ENCODE results near the gene ALPK3.
"Not testable (repeated sequence)": the region's sequence is repeated elsewhere in the genome, so short reads cannot be mapped to it uniquely, and the experiment has no call there.

Gene ALPK3

DNA sequence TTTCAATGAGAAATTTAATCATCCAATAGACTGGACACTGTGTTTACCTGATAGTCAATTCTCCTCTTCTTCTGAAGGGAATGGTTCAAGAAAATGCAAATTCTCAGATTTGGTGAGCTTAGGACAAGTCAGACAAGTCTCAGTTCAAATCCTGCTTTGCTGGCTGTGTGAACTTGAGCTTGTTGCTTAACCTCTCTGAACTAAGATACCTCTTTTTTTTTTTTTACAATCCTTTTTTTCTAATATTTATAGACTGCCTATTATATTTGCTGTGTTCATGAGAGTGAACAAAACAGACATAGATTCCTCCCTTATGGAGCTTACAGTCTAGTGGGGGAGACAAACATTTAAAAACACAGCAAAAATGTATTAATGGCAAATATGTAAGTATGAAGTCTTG lies 59.1 kb downstream of the ALPK3 start:
- no peak for DNase-seq

DNA sequence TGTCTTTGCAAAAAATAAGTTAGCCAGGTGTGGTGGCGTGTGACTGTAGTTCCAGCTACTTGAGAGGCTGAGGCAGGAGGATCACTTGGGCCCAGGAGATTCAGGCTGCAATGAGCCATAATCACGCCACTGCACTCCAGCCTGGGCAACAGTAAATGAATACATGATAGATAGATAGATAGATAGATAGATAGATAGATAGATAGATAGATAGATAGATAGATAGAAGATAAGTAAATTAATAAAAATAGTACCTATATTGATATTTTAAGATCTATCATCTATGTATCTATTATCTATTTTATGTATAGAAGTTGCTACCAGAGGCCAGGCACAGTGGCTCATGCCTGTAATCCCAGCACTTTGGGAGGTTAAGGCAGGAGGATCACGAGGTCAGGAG lies 60.5 kb downstream of the ALPK3 start:
- not testable (repeated sequence) for DNase-seq

DNA sequence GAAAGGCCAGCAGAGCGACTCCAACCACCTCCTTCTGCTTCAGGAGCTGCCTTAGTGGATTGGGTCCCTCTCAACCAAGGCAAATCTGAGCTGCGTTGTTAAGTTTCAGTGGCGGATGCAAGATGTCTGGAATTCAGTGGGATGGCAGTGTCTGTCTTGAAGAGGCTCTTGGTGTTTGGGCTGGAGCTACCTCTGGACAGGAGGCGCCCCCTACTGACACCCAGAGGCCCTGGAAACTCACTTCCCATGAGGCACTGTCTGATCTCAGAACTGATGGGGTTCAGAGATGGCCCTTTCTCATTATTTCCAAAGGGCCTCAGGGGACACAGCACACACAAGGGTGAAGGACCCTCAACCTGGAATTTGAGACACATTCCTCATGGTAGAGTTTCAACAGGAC lies 61.3 kb downstream of the ALPK3 start:
- DNase-seq, result peak; percentile 43 to 60

DNA sequence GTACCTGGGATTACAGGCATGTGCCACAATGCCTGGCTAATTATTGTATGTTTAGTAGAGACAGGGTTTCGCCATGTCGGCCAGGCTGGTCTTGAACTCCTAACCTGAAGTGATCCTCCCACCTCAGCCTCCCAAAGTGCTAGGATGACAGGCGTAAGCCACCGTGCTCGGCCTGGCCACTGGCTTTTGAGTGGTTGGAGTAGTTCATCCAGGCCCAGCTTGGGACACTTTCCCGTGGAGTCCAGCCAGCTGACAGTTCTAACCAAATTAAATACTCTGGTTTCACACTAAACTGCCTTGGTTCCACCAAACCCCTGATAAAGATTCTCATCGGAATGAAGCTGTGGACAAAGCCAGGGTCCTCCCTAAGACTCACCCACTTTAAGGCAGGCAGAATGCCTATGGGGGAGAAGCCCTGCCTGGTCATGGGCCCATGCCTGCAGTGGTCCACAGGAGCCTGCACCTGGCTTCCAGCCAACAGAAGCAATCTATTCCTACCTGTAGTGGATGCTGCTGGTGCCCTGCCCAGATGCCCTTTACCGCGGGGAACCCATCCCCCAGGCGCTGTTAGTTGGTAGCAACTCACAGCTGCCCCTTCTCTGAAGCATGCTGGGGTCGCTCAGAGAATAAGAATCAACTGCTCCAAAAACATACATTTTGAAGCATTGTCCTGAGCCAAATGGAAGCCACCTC lies 62.1 kb downstream of the ALPK3 start:
- DNase-seq, result no peak

DNA sequence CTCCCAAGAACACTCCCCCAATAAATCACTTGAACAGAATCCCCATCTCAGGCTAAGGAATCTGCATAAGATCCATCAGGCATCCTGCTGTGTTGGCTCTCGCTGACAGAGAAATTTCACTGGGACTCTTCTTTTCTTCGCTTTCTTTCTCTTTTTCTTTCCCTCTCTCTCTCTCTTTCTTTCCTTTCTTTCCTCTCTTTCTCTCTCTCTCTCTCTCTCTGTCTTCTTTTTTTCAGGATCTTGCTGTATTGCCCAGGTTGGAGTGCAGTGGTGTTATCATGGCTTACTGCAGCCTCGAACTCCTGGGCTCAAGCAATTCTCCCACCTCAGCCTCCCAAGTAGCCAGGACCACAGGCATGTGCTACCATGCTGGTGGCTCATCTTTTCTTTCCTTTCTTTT lies 62.9 kb downstream of the ALPK3 start:
- DNase-seq, result no peak

DNA sequence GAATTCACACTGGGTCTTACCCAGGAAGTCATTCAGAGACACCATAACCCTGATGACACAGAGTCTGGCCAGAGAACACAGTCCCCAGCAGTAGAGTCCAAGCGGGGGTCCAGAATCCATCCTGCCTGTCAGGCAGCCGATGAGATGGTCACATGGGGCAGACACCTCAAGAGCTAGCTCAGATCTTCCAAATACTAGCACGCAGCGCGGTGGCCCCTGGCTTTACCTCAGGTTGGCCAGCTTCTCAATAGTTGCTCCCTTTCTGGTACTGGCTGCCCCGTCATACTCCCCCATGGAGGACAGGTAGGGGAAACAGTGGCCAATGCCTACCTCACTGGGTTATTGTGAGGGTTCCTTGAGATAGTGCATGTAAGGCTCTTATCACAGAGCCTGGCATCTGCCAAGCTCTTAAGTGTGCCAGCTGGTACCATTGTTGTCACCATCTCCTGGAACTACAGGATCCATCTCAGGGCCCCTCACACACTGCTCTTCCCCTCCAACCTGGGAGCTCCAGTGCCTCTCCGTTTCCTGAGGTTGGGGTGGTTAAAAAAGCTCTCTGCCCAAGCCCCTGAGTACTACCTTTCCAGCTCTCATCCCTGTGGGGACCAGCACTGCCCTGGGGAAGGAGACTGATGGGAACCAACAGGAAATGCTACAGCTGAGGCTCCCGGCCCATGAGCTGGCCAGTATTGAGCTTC lies 63.8 kb downstream of the ALPK3 start:
- DNase-seq, result peak in 1 of 2 experiments; percentile 7

DNA sequence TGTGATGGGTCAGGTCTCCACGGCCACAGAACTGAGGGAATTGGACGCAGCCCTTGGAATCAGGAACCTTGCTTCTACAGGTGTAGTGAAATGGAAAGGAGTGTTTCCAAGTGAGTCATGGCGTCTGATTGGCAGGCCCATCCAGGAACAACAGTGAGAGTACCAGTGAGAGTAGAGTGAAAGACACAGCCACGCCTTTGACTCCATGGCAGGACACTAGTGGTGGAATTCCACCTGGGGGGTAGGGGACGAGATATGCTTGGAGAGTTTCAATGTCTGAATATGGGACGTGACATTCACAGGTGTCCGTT lies 64.3 kb downstream of the ALPK3 start:
- no peak for DNase-seq

DNA sequence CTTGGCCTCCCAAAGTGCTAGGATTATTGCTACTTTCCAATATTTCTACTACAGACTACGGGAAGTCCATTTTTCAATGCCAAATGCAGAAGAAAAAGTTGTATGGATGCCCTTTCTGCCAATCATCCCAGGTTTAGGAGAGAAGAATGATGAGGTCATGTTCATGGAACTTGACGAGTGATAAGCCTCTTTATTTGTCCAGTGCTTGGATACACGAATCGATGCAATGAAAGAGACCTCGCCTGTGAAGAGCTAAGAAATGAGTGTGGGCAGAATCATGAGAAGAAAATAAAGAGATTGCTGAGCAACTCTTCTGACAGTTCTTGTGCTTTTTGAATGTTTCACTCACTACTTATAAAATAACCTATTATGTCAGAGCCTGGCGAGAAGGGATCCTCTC lies 66.3 kb downstream of the ALPK3 start:
- DNase-seq, result no peak

DNA sequence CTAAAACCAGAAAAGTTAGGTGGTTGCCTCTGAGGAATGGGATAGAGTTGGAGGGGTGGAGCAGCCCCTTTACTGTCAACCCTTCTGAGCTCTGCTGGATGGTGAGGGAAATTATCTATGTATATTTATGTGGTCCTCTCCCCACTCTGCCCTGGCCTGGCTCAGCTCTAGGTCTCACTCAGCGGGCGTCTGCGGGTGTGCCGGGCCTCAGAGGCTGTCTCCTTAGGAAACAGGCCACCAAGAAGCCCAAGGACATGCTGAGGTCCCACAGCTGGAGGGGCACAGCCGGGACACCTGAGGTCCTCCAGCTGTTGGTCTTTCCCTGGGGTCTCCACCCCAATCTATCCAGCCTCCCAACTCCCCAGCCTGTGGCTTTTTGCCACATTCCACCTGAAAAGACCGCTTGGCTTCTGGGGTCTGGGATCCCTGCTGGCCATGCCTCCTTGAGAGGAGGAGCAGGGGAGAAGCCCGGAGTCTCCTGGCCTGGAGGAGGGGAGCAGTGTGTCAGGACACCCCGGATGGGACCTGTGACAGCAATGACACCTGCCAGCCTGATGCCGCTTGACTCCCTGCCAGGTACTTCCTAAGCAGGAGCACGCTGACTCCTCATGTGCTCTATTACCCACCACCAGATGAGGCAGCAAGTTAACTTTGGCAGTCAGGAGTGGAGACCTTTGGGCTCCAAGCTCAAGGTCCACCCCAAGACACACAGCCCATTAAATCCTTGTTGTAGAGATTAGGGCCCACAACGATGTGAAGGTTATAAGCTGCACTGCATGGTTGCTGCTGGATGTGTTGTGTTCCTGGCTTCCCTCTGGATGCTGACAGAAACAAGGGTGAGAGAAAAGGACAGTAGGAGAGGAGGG lies 67.0 kb downstream of the ALPK3 start, which contains the start of gene SLC28A1:
SLC28A1 (plus strand) TSS at position 747 of the 866 bp plus-strand sequence. CDS start 3,099 bp downstream, outside the sequence.
- DNase-seq, result no peak

DNA sequence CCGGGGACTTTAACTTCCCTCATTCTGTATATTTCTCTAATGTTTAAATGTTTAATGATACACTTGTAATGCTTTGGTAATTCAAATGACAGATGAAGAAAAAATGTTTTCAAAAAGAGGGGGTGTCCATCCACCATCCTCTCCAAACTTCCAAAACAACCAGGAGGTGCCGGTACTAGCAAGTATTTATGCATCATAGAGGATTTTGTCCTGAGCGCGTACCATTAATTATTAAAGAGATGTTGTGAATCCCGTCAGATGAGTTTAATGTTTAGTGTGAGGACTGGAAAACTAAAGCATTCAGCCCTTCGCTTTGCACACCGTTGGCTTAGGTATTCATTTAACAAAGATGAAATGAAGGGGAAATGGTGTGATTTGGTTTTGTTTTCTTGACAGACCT lies 68.6 kb downstream of the ALPK3 start:
- no peak for DNase-seq

DNA sequence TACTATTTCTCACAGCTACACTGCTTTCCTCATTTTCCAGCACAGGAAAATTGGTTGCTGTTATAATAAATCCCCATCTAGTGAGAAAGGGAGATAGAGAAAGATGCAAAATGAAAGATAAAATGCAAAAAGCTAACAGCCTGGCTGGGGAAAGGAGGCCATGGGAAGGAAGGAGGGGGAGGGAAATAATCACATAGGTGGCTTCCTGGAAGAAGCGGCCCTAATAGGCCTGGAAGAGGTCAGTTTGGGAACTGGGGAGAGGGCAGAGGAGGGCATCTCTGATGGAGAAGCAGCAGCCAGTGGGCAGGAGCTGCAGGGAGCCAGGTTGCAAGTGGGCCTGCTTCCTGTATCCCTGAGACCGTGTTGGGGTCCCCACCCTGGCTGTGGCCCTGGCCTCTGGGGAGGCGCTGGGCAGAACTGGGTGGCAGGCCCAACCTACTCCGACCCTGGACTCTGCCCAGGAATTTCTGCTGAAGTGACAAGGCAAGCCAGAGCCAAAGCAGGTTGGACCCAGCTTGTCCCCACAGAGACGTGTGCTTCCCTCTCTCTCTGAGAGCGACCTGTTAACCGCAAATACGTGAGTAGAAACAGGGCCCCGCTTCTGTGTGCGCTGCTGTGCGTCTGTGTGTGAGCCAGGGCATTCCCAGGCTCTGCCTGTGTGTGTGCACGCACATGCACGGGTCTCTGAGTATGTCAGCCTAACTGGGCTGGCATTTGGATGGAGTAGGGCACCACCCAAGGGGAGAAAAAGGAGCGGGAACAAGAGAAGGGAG lies 69.2 kb downstream of the ALPK3 start:
- DNase-seq, result no peak

DNA sequence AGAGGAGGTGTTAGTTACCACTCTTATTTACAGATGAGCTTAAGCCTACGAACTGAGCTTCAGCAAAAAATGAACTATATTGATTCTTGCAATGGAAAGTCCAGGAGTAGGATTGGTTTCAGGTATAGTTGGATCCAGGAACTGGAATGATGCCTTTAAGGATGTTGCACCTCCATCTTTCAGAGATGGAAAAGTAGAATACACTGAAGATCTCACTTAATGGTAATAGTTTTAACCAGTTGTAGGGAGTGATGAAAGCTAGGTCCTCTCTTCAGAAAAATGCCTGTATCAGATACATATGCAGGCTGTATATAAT lies 69.8 kb downstream of the ALPK3 start:
- no peak for DNase-seq

DNA sequence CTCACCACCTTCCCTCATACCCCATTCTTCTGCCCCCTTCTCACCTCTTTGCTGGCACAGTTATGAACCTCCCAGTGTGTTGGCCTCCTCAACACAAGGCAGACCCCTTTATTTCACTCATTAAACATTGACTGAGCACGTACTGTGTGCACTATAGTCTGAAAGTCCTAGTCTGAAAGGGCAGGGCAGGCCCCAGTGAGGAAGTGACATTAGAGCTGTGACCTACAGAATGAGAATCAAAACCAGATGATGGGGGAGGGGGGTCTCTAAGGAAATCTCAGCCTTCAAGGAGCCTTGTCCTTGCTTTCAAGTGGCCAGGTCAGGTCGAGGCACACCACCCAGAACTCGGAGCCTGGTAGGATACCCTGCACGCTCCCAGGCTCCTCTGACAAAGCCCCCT lies 70.8 kb downstream of the ALPK3 start:
- DNase-seq, result no peak

DNA sequence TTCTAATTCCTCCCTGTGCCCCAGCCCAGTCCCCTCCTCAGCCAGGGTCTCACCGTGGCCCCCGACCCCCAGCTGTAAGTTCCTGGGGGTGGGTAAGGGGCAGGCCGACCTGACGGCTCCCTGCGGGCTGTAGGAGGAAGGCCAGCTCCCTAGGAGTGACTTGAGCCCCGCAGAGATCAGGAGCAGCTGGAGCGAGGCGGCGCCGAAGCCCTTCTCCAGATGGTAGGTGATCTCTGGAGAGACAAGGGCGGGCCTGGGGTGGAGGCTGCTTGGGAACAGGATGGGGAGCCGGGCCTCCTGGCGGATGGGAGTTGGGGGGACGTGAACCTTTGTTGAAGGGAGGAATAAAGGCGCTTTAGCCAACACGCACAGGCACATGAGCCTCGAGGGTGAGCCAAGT lies 71.5 kb downstream of the ALPK3 start:
- peak; percentile 85 to 93 for DNase-seq

DNA sequence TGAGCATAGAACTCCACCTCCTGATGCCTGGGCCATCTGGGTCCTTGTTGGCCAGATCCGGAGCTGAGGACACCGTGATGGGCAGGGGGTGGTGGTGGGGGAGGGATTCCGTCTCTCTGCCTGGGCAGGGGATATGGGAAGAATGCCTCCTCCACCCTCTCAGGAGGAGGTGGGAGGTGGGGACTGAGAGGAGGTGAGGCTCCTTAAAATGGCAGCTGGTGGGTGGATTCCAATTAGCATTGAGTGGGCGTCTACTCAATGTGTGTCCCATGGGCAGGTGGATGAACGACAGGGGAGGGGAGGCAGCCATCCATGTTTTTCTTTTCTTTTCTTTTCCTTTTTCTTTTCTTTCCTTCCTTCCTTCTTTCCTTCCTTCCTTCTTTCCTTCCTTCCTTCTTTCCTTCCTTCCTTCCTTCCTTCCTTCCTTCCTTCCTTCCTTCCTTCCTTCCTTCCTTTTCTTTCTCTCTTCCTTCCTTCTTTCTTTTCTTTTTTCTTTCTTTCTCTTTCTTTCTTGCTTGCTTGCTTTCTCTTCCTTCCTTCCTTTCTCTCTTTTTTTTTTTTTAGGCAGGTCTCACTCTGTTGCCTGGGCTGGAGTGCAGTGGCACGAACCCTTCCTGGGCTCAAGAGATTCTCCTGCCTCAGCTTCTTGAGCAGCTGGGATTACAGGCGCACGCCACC lies 72.3 kb downstream of the ALPK3 start:
- DNase-seq, result peak; percentile 90 to 94

DNA sequence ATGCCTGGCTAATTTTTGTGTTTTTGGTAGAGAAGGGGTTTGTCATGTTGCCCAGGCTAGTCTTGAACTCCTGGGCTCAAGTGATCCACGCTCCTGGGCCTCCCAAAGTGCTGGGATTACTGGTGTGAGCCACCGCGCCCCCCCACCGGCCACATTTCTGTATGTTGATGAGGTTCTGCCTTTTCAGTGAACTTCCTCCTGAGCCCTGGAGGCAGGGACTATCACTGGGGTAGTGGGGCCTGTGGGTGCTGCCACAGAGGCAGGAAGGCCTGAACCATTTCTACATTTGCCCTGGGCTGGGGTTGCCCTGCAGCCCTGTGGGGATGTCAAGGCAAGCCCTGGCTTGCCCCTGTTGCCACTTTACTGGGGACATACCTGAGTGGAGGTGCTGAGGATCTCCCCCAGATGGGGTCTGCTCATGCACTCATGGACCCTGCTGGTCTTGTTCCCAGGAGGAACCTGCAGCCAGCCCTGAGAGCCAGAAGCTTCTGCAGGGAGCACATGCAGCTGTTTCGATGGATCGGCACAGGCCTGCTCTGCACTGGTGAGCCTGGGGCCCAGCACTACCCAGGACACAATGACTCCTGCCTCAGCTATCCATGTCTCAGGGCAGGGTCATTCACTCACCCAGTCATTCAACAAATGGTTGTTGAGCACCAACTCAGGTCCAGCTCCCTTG lies 73.0 kb downstream of the ALPK3 start:
- no peak for DNase-seq

DNA sequence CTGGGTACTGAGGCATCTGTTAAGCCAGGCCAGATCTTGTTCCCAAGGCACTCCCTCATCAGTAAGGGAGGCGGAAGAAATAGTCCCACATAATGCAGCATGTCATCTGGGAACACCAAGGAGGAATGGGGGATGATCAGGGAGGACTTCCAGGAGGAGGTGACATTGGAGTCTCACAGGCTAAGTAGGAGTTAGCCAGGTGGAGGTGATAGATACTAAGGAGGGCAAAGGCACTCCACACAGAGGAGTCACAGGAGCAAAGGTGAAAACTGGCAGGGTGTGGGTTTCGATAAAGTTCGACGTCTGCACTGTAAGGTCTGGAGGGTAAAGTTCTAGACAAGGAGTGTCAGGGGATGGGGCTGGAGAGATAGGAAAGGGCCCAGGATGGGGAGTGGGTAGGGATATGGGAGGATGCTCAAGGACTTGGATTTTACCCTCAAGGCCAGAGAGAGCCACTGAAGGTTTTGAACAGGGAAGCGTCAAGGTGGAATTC lies 73.6 kb downstream of the ALPK3 start:
- DNase-seq, result no peak

DNA sequence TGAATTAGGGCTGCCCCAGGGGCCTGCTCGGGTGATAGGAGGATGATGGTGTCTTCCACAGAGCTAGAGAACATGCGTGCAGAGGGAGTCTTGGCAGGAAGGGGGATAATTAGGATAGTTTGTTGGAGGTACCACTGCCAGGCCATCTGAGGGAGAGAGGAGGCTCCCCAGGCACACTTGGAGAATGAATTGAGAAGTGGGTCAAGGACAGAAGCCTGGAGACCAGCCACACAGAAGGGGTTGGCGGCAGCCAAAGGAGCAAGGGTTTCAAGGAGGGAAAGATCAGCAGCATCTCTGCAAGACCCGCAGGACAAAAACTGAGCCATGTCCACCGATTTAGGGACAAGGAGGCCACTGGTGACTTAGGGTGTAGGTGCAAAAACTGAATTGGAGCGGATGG lies 74.2 kb downstream of the ALPK3 start:
- no peak for DNase-seq

DNA sequence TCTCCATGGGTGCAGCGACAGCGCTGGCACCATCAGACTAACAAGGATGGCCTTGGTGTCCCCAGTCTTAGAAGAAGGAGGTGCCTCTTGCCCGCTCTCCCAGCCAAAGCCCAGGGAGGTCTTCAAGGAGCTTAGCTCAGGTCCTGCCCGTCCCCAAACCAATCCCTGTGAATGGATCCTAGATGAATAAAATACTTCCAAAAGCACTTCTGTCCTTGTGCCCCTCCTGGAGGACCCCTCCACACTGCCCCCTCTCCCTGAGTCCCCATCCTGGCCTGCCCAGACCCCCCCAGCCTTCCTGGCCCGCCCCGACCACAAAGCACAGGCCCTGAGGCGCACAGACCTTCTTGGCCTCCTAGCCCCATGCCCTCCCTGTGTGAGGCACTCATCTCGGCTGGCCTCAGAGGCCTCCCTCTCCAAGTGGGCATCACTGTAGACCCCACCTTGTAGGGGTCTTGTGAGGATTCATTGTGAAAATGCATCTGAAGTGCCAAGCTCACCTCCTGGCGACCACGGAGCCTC lies 75.7 kb downstream of the ALPK3 start:
- no peak for DNase-seq

DNA sequence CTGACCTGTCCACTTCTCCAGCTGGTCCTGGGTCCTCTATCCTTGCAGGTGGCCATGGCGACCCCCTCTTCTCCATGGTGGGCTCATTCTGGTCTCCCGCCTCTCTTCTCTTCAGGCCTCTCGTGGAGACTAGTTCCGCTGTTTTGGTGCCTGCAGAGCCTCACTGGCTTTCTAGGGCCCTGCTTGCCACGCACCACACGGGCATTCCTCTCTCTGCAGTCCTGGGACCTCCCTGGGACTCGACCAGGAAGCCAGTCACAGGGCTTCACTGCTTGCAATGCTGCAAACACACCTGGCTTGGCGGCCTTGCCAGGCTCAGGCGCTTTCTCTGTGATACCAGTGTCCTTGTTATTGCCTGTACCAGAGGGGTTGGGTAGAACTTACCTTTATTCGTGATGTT lies 76.5 kb downstream of the ALPK3 start:
- DNase-seq, result no peak

DNA sequence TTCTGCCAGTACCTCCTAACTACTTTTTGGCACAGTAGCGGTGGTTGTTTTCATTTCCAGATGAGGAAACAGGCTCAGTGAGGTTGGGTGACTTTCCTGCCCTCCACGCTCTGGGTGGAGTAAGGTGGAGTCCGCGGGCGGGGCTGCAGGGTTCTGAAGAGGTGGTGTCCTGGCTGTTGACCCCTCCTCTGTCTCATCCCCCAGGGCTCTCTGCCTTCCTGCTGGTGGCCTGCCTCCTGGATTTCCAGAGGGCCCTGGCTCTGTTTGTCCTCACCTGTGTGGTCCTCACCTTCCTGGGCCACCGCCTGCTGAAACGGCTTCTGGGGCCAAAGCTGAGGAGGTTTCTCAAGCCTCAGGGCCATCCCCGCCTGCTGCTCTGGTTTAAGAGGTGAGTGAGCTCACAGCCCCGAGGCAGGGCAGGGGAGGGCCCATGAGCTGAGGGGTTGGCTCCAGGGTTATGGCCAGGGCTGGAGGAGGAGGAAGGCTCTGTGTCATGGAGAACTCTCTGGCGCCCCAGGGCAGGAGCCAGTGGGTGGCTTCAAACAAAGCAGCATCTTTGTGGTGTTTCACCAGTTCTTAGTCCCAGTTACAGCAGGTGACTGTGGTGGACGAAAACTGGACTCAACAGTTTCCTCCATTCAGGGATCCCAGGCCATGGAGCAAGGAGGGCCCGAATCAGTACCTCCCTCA lies 77.7 kb downstream of the ALPK3 start:
- DNase-seq, result no peak

Data from NCI-H524 (cell line).